GM18861 (cell line): Measurements from ENCODE around the gene P2RY12.
"Not testable (repeated sequence)": the region's sequence is repeated elsewhere in the genome, so short reads cannot be mapped to it uniquely, and the experiment has no call there.

Experiments
- ATAC-seq: cut with Tn5 transposase; IDR thresholded peaks from one replicate; pipeline ENCODE4 v1.9.1; 2021; ENCODE audit not compliant: unreplicated experiment

Gene P2RY12

GRCh38 chr3:151393146-151393830 is 8.7 kb upstream of the P2RY12 start:
- ATAC-seq = no peak

DNA sequence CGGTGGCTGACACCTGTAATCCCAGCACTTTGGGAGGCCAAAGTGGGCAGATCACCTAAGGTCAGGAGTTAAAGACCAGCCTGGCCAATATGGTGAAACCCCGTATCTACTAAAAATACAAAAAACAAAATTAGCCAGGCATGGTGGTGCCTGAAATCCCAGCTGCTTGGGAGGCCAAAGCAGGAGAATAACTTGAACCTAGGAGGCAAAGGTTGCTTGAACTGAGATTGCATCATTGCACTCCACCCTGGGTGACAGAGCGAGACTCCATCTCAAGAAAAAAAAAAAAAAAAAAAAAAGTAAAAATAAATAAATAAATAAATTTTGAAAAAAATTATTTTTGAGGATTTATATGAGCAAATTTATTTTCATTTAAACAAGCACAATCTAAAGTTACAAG is 7.6 kb upstream of the P2RY12 start:
- not testable (repeated sequence) for ATAC-seq

- no peak for ATAC-seq
Measured at GRCh38 chr3:151391720-151392119, 7.2 kb upstream of the P2RY12 start.

- ATAC-seq = peak; percentile 12
Measured at GRCh38 chr3:151387842-151388241, 3.3 kb upstream of the P2RY12 start.

GRCh38 chr3:151387432-151387831 is 2.9 kb upstream of the P2RY12 start:
- ATAC-seq = peak; percentile 20

DNA sequence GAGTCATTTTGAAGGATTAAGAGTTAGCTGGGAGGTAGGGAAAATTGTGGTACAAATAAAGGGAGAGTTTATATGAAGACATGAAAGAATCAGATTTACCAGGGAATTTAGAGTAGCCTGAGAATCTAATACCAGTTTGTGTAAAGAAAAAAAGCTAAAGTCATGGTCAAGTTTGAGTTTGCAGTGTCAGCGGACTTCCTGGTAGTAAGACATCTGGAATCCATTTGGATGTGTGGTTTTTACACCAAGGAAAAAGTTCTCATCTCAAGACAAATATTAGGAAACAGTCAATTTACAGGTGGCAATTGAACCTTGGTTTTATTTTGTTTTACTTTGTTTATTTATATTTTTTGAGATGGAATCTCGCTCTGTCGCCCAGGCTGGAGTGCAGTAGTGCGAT is 1.5 kb upstream of the P2RY12 start:
- no peak for ATAC-seq

GRCh38 chr3:151383956-151384355 is 597 bp downstream of the P2RY12 start:
- ATAC-seq = peak; percentile 58

- ATAC-seq = no peak
Measured at GRCh38 chr3:151383111-151383510, 1.4 kb downstream of the P2RY12 start.

GRCh38 chr3:151382671-151383070 is 1.9 kb downstream of the P2RY12 start:
- ATAC-seq = peak; percentile 28

DNA sequence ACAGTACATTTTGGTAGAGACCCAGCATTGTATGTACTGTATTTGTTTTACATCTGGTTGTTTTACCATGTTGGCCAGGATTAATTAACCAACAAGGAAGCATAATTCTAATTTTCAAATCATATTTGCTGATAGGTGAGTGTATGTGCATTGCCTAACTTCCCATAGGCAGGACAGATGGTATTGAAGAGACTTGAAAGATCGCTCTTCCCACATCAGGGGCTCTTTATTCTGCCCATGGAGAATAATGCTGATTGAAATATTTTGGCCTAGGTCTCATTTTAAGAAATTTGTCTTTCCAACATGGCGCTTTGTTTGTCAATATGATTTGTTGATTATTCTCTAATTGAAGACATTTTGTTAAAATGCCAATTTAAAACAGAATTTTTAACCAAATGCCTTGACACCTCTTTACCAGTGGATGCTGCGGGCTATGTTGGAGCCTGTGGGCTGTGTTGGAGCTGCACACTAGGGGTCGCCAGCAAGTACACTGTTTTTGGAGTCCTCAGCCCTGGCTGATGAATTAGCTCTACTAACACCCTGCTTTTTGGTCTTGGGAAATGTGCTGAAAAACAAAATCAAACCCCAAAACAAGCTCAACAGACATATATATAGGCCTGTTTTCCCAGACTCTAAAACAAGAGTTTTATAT is 5.3 kb downstream of the P2RY12 start:
- no peak for ATAC-seq

- ATAC-seq = no peak
Measured at GRCh38 chr3:151377768-151378385, 6.7 kb downstream of the P2RY12 start.

DNA sequence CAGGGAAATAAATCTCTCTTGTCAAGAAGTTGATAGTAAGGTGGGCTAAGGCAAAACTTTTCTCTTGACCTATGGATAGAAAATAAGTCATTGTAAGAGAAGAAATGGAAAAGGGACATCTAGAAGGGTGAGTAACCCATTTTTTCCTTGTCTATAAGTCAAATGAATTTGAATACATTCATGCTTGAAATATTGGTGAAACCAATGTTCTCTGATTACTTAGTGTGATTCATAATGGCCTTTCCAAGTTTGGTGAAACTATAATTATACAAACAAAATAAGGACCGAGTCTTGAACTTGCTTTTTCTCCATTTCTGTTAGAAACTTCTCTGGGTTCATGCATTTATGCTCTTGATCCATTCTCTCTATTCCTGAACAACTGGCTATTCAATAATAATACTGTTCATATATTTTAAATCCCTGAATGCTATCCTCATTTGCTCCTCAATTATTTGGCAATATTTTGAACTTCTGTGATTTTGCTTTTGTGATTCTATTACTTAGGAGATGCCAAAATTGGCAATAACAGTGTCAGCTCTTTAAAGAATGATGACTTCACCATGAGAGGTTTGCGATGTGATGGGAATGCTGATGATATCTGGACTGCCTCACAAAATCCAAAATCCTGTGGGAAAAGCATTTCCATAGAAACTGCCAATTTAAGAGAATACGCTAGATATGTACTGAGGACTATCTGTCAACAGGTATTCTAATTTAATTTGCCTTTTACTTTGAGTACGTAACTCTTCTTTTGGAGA is 12.3 kb downstream of the P2RY12 start:
- no peak for ATAC-seq

DNA sequence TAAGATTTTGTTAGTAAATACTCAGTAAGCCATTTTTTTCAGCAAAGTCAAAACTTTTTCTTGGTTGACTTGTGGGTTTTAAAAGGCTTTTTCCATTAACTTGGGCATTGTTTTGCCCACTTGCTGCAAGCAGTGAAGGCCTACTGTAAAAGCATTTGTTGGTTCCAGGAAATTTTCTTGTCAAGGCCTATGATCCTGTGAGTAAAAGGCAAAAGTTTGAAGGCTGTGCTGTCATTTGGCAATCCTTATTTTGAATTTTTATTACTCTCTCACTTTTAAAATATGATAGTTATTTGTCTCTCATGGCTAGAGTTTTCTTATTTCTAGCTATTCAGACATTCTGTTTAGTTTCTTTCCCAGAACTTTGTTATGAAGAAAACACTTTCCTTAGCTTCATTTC is 13.0 kb downstream of the P2RY12 start:
- no peak for ATAC-seq

DNA sequence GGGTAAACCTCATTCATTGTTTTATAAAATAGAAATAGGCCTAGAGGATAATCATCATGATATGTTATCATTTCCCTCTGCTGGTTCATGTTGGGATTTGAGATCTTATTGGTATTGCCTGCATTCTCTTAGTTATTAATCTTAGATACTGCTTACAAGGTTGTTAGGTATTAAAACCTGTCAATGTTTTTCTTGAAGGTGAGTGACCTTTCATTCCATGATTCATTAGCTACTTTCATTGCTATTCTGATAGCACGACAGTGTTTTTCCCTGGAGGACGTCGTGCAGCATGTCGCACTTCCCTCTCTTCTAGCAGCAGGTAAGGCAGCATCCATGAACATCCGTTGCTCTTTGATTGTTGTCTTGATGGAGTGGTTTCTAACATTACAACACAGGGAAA is 17.1 kb downstream of the P2RY12 start:
- no peak for ATAC-seq

GRCh38 chr3:151366993-151367392 is 17.6 kb downstream of the P2RY12 start:
- no peak for ATAC-seq

DNA sequence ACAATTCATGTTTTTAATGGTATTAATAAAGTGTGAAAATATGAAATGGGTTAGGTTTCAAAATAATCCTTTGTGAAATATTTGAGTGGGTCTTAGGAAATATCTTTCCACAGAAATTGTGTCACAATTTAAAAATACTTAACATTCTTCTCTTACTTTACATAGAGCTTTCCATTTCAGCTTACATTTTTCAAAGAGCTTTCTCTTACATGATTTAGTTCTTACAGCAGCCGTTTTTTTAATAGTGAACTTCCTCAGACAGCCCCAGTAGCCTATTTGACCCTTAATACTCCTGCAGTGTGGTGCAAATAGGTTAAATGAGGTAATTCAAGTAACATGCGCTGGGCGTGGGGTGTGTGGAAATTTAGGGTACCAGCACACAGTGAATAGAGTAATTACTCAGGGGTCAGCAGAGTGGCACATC is 21.8 kb downstream of the P2RY12 start:
- no peak for ATAC-seq

- no peak for ATAC-seq
Measured at GRCh38 chr3:151357463-151357850, 27.1 kb downstream of the P2RY12 start.

DNA sequence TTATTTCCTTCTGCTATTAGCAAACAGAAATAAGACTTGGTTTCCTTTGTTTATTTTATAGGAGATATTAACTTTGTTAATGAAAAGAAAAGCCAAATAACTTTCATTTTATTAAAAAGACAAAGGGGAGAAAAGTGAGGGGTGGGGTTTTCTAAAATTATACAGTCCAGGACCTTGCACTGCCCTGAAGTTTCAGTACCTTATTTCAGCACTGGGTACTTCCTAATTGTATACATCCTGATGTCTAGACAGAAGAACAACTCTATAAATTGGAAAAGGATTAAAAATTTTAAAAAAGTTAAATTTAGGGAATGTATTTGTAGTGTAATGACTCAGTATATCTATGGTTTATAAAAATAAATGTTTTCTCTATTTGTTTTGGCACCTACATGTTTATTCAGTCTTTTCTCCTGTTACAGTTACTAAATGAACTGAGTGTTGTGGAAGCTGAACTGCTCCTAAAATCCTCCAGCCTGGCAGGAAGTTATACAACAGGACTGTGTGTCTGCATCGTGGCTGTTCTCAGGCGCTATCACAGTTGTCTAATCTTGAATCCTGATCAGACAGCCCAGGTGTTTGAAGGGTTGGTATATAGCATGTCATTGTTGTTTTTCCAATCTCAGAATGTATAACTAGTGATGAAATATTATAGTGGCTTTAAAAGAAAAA is 27.6 kb downstream of the P2RY12 start:
- no peak for ATAC-seq

GRCh38 chr3:151351648-151352047 is 32.9 kb downstream of the P2RY12 start:
- no peak for ATAC-seq

DNA sequence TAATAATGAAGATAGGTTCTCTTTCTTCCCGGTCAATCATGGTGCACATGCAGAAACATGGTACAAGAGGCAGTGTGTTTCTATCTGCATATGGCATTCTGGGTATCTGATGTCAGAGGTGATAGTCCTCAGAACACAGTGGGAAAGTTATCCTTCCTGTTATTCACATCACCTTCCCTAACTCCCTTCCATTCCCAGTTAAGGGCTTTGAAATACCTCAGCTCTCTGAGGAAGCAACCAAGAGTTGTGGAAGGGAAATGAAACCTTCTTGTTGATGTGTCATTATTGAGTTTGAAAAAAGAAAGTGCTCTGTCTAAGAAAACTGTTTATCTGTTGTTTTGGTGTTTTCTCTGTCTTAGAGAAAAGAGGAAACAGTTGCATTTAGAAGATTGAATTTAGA is 33.3 kb downstream of the P2RY12 start:
- ATAC-seq = peak; percentile 89

DNA sequence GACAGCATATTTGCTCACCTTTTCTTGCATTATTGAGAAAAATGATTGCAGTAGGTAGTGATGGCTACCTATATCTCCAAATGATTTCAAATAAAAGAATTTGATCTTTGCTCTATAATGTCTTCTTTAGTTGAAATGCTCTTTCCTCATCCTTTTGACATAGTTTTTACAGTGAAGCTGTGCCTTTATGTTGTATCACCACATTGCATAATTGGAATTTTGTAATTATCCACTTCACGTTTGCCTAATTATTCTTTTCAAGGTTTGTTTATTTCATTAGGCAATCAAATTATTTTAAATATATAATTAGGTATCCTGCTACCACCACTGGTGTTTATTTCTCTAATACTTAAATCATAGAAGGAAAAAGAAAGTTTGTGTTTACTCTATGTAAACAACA is 33.9 kb downstream of the P2RY12 start:
- ATAC-seq = no peak
